Measurements from ENCODE around the gene FSIP1.

Gene FSIP1

GRCh38 chr15:39578851-39579486 lies 203.7 kb downstream of the FSIP1 start:
- Histone ChIP-seq H3K9me3 (ENCODE audit: severe bottlenecking) (no peaks in the 10 kb centered on the region), H3K27me3 (ENCODE audit: insufficient read depth, low read depth, severe bottlenecking) (peaks cover 87% of the 10 kb centered on the region), H3K27ac (no peak overlapping the region), H3K36me3 (no peaks in the 10 kb centered on the region), H3K4me3 (ENCODE audit: low read depth, low read length) (no peak overlapping the region)
- DNase-seq: no peak
- TF ChIP-seq, protein P1, sequence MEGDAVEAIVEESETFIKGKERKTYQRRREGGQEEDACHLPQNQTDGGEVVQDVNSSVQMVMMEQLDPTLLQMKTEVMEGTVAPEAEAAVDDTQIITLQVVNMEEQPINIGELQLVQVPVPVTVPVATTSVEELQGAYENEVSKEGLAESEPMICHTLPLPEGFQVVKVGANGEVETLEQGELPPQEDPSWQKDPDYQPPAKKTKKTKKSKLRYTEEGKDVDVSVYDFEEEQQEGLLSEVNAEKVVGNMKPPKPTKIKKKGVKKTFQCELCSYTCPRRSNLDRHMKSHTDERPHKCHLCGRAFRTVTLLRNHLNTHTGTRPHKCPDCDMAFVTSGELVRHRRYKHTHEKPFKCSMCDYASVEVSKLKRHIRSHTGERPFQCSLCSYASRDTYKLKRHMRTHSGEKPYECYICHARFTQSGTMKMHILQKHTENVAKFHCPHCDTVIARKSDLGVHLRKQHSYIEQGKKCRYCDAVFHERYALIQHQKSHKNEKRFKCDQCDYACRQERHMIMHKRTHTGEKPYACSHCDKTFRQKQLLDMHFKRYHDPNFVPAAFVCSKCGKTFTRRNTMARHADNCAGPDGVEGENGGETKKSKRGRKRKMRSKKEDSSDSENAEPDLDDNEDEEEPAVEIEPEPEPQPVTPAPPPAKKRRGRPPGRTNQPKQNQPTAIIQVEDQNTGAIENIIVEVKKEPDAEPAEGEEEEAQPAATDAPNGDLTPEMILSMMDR (IDR thresholded peaks at IDR 0.05; ENCODE audit: low read depth, low read length): 0 out of 2 replicates have a peak, but pooled peaks have one; percentile 11

DNA sequence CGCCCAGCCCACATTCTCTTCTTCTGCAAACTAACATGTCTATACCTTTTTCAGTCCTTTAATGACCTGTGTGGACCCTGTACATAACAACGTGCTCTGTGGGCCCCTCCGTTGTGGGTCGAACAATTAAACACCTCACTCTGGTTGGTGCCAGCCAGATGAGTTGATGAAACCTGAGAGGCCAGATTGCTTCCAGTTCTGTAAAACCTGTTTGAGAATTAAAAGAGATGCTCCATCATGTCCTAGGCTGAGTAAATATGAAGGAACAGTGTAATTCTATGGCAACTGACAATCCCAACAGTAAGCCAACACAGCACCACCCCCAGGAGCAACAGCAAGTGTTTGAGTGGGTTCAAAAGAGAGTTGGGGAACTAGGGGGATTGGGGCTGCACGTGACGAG lies 207.5 kb downstream of the FSIP1 start:
- Histone ChIP-seq H3K9me3 (ENCODE audit: severe bottlenecking) (no peaks in the 10 kb centered on the region), H3K27ac (no peak overlapping the region), H3K4me3 (ENCODE audit: low read depth, low read length) (no peak overlapping the region), H3K27me3 (ENCODE audit: insufficient read depth, low read depth, severe bottlenecking) (peaks cover 78% of the 10 kb centered on the region), H3K36me3 (no peaks in the 10 kb centered on the region)
- DNase-seq: no peak
- TF ChIP-seq, protein P1 (IDR thresholded peaks at IDR 0.05; ENCODE audit: low read depth, low read length): no peak

GRCh38 chr15:39574427-39574826 lies 208.2 kb downstream of the FSIP1 start:
- H3K27me3 ChIP-seq (ENCODE audit: insufficient read depth, low read depth, severe bottlenecking): peaks cover 73% of the 10 kb centered on the region
- H3K27ac ChIP-seq: no peak overlapping the region
- TF ChIP-seq, protein P1 (IDR thresholded peaks at IDR 0.05; ENCODE audit: low read depth, low read length): no peak
- H3K9me3 ChIP-seq (ENCODE audit: severe bottlenecking): no peaks in the 10 kb centered on the region
- H3K4me3 ChIP-seq (ENCODE audit: low read depth, low read length): no peak overlapping the region
- no peaks in the 10 kb centered on the region for H3K36me3 ChIP-seq
- no peak for DNase-seq

GRCh38 chr15:39573844-39574243 lies 208.8 kb downstream of the FSIP1 start:
- H3K27me3 ChIP-seq (ENCODE audit: insufficient read depth, low read depth, severe bottlenecking): peaks cover 68% of the 10 kb centered on the region
- no peak overlapping the region for H3K4me3 ChIP-seq (ENCODE audit: low read depth, low read length)
- H3K27ac ChIP-seq: no peak overlapping the region
- DNase-seq: no peak
- TF ChIP-seq, protein P1 (IDR thresholded peaks at IDR 0.05; ENCODE audit: low read depth, low read length): no peak
- H3K9me3 ChIP-seq (ENCODE audit: severe bottlenecking): no peaks in the 10 kb centered on the region
- H3K36me3 ChIP-seq: no peaks in the 10 kb centered on the region

DNA sequence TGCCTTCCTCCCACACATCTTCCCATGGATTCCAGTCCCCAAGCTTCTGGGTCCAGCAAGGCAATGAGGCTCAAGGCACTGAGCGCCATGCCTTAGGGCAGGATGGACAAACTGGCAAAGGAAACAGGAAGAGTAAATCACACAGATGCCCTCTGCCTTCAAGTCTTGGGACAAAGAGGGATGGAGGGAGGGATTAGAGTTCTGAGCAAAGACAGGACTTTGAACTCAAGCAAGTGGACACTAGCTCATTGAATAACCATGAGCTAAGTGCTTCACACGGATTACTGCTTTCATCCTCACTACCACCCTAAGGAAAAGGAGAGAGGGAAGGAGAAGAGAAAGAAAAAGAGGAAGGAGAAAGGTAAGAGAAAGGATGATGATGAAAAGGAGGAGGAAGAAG lies 209.4 kb downstream of the FSIP1 start:
- Histone ChIP-seq H3K9me3 (ENCODE audit: severe bottlenecking) (no peaks in the 10 kb centered on the region), H3K27me3 (ENCODE audit: insufficient read depth, low read depth, severe bottlenecking) (peaks cover 63% of the 10 kb centered on the region), H3K4me3 (ENCODE audit: low read depth, low read length) (no peak overlapping the region), H3K36me3 (no peaks in the 10 kb centered on the region), H3K27ac (no peak overlapping the region)
- TF ChIP-seq, protein P1 (IDR thresholded peaks at IDR 0.05; ENCODE audit: low read depth, low read length): no peak
- DNase-seq: no peak

GRCh38 chr15:39565851-39566250 lies 216.8 kb downstream of the FSIP1 start:
- no peak for DNase-seq
- H3K27me3 ChIP-seq (ENCODE audit: insufficient read depth, low read depth, severe bottlenecking): peaks cover 37% of the 10 kb centered on the region
- no peaks in the 10 kb centered on the region for H3K9me3 ChIP-seq (ENCODE audit: severe bottlenecking)
- TF ChIP-seq, protein P1 (IDR thresholded peaks at IDR 0.05; ENCODE audit: low read depth, low read length): no peak
- no peaks in the 10 kb centered on the region for H3K36me3 ChIP-seq
- no peak overlapping the region for H3K27ac ChIP-seq
- H3K4me3 ChIP-seq (ENCODE audit: low read depth, low read length): no peak overlapping the region
